ENCODE measurements around the gene TBL1X.

DNA sequence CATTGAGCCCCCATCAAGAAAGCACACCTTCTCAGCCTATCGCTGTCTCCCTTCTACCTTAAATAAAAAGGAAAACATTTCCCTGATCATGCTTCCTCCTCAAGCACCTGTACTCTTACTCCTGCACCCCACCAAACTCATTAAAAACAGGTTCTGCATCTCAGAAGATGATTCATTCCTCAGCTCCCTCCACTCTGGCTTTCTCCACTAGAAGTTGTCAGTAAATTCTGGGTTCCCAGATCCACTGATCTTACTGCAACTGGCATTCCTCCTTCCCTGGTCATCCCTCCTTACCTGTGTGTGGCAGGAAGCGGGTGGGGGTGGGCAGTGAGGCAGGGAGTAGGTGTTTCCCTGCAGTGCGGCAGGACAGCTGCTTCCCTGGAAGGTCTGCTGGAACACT lies 192.0 kb downstream of the TBL1X start:
- TF ChIP-seq, protein P1, sequence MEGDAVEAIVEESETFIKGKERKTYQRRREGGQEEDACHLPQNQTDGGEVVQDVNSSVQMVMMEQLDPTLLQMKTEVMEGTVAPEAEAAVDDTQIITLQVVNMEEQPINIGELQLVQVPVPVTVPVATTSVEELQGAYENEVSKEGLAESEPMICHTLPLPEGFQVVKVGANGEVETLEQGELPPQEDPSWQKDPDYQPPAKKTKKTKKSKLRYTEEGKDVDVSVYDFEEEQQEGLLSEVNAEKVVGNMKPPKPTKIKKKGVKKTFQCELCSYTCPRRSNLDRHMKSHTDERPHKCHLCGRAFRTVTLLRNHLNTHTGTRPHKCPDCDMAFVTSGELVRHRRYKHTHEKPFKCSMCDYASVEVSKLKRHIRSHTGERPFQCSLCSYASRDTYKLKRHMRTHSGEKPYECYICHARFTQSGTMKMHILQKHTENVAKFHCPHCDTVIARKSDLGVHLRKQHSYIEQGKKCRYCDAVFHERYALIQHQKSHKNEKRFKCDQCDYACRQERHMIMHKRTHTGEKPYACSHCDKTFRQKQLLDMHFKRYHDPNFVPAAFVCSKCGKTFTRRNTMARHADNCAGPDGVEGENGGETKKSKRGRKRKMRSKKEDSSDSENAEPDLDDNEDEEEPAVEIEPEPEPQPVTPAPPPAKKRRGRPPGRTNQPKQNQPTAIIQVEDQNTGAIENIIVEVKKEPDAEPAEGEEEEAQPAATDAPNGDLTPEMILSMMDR (IDR thresholded peaks at IDR 0.05): no peak
- TF ChIP-seq POLR2A (IDR thresholded peaks at IDR 0.05): no peak
